ENCODE measurements around the gene LRRC52. TPM values are rescaled to one million over a fixed set of nuclear protein-coding genes. Genes with fewer than 3 reads are reported as not detected.

Gene LRRC52
- total and polyA plus RNA-seq, 2 donors (not counting 1 experiment from before 2014, with no cell fraction given) = not detected

GRCh38 chr1:165508291-165508690 is 35.5 kb upstream of the LRRC52 start:
- WGBS (ENCODE audit: insufficient coverage) = 86% methylated on average over 1 of the region's 3 CpGs
- Histone ChIP-seq H3K9ac (ENCODE audit: low read length) (no peak overlapping the region), H3K27me3 (replicated peaks in 1 of 4; ENCODE audit: control extremely low read depth in 1 of 4, control insufficient read depth in 3 of 4, insufficient read depth in 4 of 4, low read length in 3 of 4) (peaks cover 0 to 4% (median 0%) of the 10 kb centered on the region in 4 experiments), H3K4me2 (replicated peaks; ENCODE audit: low read depth, low read length, poor library complexity, severe bottlenecking) (no peak overlapping the region), H2AFZ (ENCODE audit: insufficient read depth, low read depth, low read length, poor library complexity, severe bottlenecking) (no peak overlapping the region), H3K27ac (ENCODE audit: low read length in 2 of 2) (no peak overlapping the region), H3K9me3 (ENCODE audit: control extremely low read depth in 1 of 3, control insufficient read depth in 2 of 3, insufficient read depth in 1 of 3, low read length in 2 of 3) (no peaks in the 10 kb centered on the region), H4K20me1 (ENCODE audit: control insufficient read depth, insufficient read depth, low read length, poor library complexity, severe bottlenecking) (no peaks in the 10 kb centered on the region), H3K36me3 (replicated peaks in 1 of 2; ENCODE audit: control extremely low read depth in 1 of 2, control insufficient read depth in 1 of 2, extremely low read depth in 1 of 2, insufficient read depth in 2 of 2, low read length in 1 of 2) (no peaks in the 10 kb centered on the region), H3K4me3 (ENCODE audit: control extremely low read depth in 1 of 5, extremely low read depth in 1 of 5, insufficient read depth in 1 of 5, low read depth in 2 of 5, low read length in 4 of 5) (no peak overlapping the region), H3K79me2 (ENCODE audit: control insufficient read depth, insufficient read depth, low read length) (no peaks in the 10 kb centered on the region), H3K4me1 (ENCODE audit: control insufficient read depth in 2 of 2, insufficient read depth in 2 of 2, low read length in 2 of 2) (no peaks in the 10 kb centered on the region)
- DNase-seq = no peak
- peaks cover 10% of the 10 kb centered on the region for H3K27me3 Mint-ChIP-seq
- ChIA-PET CTCF (no interaction called here), POLR2A (no interaction called here)
- TF ChIP-seq, protein P1, sequence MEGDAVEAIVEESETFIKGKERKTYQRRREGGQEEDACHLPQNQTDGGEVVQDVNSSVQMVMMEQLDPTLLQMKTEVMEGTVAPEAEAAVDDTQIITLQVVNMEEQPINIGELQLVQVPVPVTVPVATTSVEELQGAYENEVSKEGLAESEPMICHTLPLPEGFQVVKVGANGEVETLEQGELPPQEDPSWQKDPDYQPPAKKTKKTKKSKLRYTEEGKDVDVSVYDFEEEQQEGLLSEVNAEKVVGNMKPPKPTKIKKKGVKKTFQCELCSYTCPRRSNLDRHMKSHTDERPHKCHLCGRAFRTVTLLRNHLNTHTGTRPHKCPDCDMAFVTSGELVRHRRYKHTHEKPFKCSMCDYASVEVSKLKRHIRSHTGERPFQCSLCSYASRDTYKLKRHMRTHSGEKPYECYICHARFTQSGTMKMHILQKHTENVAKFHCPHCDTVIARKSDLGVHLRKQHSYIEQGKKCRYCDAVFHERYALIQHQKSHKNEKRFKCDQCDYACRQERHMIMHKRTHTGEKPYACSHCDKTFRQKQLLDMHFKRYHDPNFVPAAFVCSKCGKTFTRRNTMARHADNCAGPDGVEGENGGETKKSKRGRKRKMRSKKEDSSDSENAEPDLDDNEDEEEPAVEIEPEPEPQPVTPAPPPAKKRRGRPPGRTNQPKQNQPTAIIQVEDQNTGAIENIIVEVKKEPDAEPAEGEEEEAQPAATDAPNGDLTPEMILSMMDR (IDR thresholded peaks at IDR 0.05) = no peak
- TF ChIP-seq EZH2 (IDR thresholded peaks at IDR 0.05; ENCODE audit: borderline replicate concordance, insufficient read depth, low read depth, low read length, poor library complexity, severe bottlenecking) = no peak
- no peak for ATAC-seq (ENCODE audit: low read depth)
- no peaks in the 10 kb centered on the region for H3K4me1 Mint-ChIP-seq
- no peaks in the 10 kb centered on the region for H3K9me3 Mint-ChIP-seq (ENCODE audit: insufficient read depth)
- intact Hi-C loops (cut with micrococcal nuclease) = no loop called here
- no peak overlapping the region for H3K4me3 Mint-ChIP-seq
- H3K27ac Mint-ChIP-seq = no peak overlapping the region

DNA sequence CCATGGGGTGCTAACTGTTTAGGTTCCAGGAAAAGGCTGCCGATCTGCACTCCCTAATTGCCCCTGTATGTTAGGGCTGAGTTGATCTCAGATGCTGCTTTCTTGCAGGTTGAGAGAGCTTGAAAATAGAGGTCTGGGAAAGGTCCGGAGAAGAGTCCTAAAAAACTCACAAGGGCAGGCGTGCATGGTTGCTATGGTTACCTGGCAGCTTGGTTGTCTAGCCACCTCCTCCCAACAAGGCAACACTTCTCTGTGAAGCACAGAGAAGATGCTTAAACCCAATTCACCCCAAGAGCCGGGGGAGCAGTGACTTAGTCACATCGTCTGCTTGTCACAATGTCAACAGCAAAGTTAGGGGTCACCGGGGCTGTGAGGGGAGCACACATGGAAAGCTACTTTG is 31.0 kb upstream of the LRRC52 start:
- Histone ChIP-seq H3K9me3 (ENCODE audit: control extremely low read depth in 1 of 3, control insufficient read depth in 2 of 3, insufficient read depth in 1 of 3, low read length in 2 of 3) (no peaks in the 10 kb centered on the region), H4K20me1 (ENCODE audit: control insufficient read depth, insufficient read depth, low read length, poor library complexity, severe bottlenecking) (no peaks in the 10 kb centered on the region), H3K4me3 (ENCODE audit: control extremely low read depth in 1 of 5, extremely low read depth in 1 of 5, insufficient read depth in 1 of 5, low read depth in 2 of 5, low read length in 4 of 5) (no peak overlapping the region), H2AFZ (ENCODE audit: insufficient read depth, low read depth, low read length, poor library complexity, severe bottlenecking) (no peak overlapping the region), H3K27ac (ENCODE audit: low read length in 2 of 2) (no peak overlapping the region), H3K9ac (ENCODE audit: low read length) (no peak overlapping the region), H3K4me1 (ENCODE audit: control insufficient read depth in 2 of 2, insufficient read depth in 2 of 2, low read length in 2 of 2) (no peaks in the 10 kb centered on the region), H3K27me3 (replicated peaks in 1 of 4; ENCODE audit: control extremely low read depth in 1 of 4, control insufficient read depth in 3 of 4, insufficient read depth in 4 of 4, low read length in 3 of 4) (peaks cover 0 to 4% (median 0%) of the 10 kb centered on the region in 4 experiments), H3K36me3 (replicated peaks in 1 of 2; ENCODE audit: control extremely low read depth in 1 of 2, control insufficient read depth in 1 of 2, extremely low read depth in 1 of 2, insufficient read depth in 2 of 2, low read length in 1 of 2) (no peaks in the 10 kb centered on the region), H3K79me2 (ENCODE audit: control insufficient read depth, insufficient read depth, low read length) (no peaks in the 10 kb centered on the region), H3K4me2 (replicated peaks; ENCODE audit: low read depth, low read length, poor library complexity, severe bottlenecking) (no peak overlapping the region)
- WGBS (ENCODE audit: insufficient coverage) = 54% methylated on average over 3 of the region's 6 CpGs
- Mint-ChIP-seq H3K27me3 (peaks cover 13% of the 10 kb centered on the region), H3K4me3 (no peak overlapping the region), H3K9me3 (ENCODE audit: insufficient read depth) (no peaks in the 10 kb centered on the region), H3K4me1 (no peaks in the 10 kb centered on the region), H3K27ac (no peak overlapping the region)
- ChIA-PET POLR2A (no interaction called here), CTCF (no interaction called here)
- DNase-seq = no peak
- no peak for ATAC-seq (ENCODE audit: low read depth)
- intact Hi-C loops (cut with micrococcal nuclease) = no loop called here
- TF ChIP-seq EZH2 (IDR thresholded peaks at IDR 0.05; ENCODE audit: borderline replicate concordance, insufficient read depth, low read depth, low read length, poor library complexity, severe bottlenecking) = no peak
- TF ChIP-seq, protein P1 (IDR thresholded peaks at IDR 0.05) = no peak

Measured in B cell (primary cell).